COR-L47 (cell line): ENCODE measurements around the gene CD82.

ENCODE experiments used
- DNase-seq: peaks from one replicate; lab custom pipeline; 2025; lab: John Stamatoyannopoulos, UW

Gene CD82

GRCh38 chr11:44561964-44562734 lies 3.3 kb upstream of the CD82 start:
- no peak for DNase-seq

GRCh38 chr11:44562845-44563460 lies 2.5 kb upstream of the CD82 start:
- no peak for DNase-seq

- no peak for DNase-seq
Measured at GRCh38 chr11:44563711-44564110, 1.8 kb upstream of the CD82 start.

GRCh38 chr11:44564166-44564565 lies 1.3 kb upstream of the CD82 start:
- DNase-seq, result peak; percentile 76

- DNase-seq, result peak; percentile 50
Measured at GRCh38 chr11:44564670-44565210, 723 bp upstream of the CD82 start.

- DNase-seq, result peak; percentile 21
Measured at GRCh38 chr11:44565953-44566949, 788 bp downstream of the CD82 start.

GRCh38 chr11:44566952-44567875 lies 1.8 kb downstream of the CD82 start:
- DNase-seq, result no peak

- no peak for DNase-seq
Measured at GRCh38 chr11:44567876-44568256, 2.4 kb downstream of the CD82 start.

- no peak for DNase-seq
Measured at GRCh38 chr11:44568331-44568657, 2.8 kb downstream of the CD82 start.

GRCh38 chr11:44568658-44569473 lies 3.4 kb downstream of the CD82 start:
- DNase-seq, result no peak

- no peak for DNase-seq
Measured at GRCh38 chr11:44570411-44571155, 5.1 kb downstream of the CD82 start.

GRCh38 chr11:44571871-44572270 lies 6.4 kb downstream of the CD82 start:
- DNase-seq, result no peak

GRCh38 chr11:44572436-44572835 lies 7.0 kb downstream of the CD82 start:
- no peak for DNase-seq

GRCh38 chr11:44572884-44573283 lies 7.4 kb downstream of the CD82 start:
- DNase-seq, result no peak

- DNase-seq, result no peak
Measured at GRCh38 chr11:44573333-44573732, 7.9 kb downstream of the CD82 start.

- no peak for DNase-seq
Measured at GRCh38 chr11:44574610-44575287, 9.3 kb downstream of the CD82 start.

GRCh38 chr11:44575288-44575672 lies 9.8 kb downstream of the CD82 start:
- no peak for DNase-seq

- DNase-seq, result no peak
Measured at GRCh38 chr11:44575962-44576361, 10.5 kb downstream of the CD82 start.

- no peak for DNase-seq
Measured at GRCh38 chr11:44576656-44577055, 11.2 kb downstream of the CD82 start.
